Karpas-422 (cell line): Measurements from ENCODE around the gene STAMBPL1. TPM values are rescaled to one million over a fixed set of nuclear protein-coding genes. Genes with fewer than 3 reads are reported as not detected.

Experiments used
- DNase-seq: peaks from one replicate; pipeline ENCODE4 v3.0.0-alpha.2; 2015
- H2AFZ ChIP-seq: fragments of 200-600 bp; sonication (generic); 2 replicates; pipeline ENCODE4 v1.6.1; 2014; ENCODE audit warnings: antibody characterized with exemption, low read length, mixed read lengths
- H3K27ac ChIP-seq: fragments of 200-600 bp; sonication (generic); 2 replicates; pipeline ENCODE4 v1.5.1; 2014; ENCODE audit warnings: mild to moderate bottlenecking, low read length, moderate library complexity
- H3K27me3 ChIP-seq: fragments of 200-600 bp; sonication (generic); 2 replicates; pipeline ENCODE4 v1.6.1; 2014; ENCODE audit warnings: low read length, mixed read lengths
- H3K36me3 ChIP-seq: fragments of 200-600 bp; sonication (generic); 2 replicates; pipeline ENCODE4 v1.6.1; 2014; ENCODE audit warnings: low read length, mixed read lengths; ENCODE audit not compliant: insufficient read depth
- H3K4me1 ChIP-seq: fragments of 200-600 bp; sonication (generic); 2 replicates; pipeline ENCODE4 v1.6.1; 2014; ENCODE audit warnings: mild to moderate bottlenecking, low read length, mixed read lengths
- H3K4me2 ChIP-seq: fragments of 200-600 bp; sonication (generic); 2 replicates; pipeline ENCODE4 v1.6.1; 2014; ENCODE audit warnings: low read length, low read depth, mild to moderate bottlenecking; ENCODE audit not compliant: poor library complexity, severe bottlenecking
- H3K4me3 ChIP-seq: fragments of 200-600 bp; sonication (generic); 2 replicates; pipeline ENCODE4 v1.5.1; 2014; ENCODE audit warnings: mild to moderate bottlenecking, antibody characterized with exemption, low read length, mixed read lengths
- H3K79me2 ChIP-seq: fragments of 200-600 bp; sonication (generic); 2 replicates; pipeline ENCODE4 v1.6.1; 2014; ENCODE audit warnings: mild to moderate bottlenecking, low read length, mixed read lengths
- H3K9ac ChIP-seq: fragments of 200-600 bp; sonication (generic); 2 replicates; pipeline ENCODE4 v1.6.0; 2014; ENCODE audit warnings: low read length
- H3K9me2 ChIP-seq: fragments of 200-600 bp; sonication (generic), shearing (Covaris generic); replicated peaks from 2 replicates; pipeline ENCODE4 v1.6.0; 2014; ENCODE audit warnings: mild to moderate bottlenecking, low read length, moderate library complexity; ENCODE audit not compliant: insufficient read depth
- H3K9me3 ChIP-seq: fragments of 300-700, 200-600 bp; sonication (generic); 2 replicates; pipeline ENCODE4 v1.6.1; 2014; ENCODE audit warnings: low read length, mixed read lengths
- H4K20me1 ChIP-seq: fragments of 200-600 bp; sonication (generic); 2 replicates; pipeline ENCODE4 v1.6.1; 2014; ENCODE audit warnings: mild to moderate bottlenecking, antibody characterized with exemption, low read length, low read depth; ENCODE audit not compliant: insufficient read depth
- total RNA-seq: library from RNA; depleted of rRNA; stranded (reverse); fragments of >200 nt; shearing (Covaris generic); gene quantifications from 2 replicates; pipeline ENCODE4 v1.2.3, GENCODE V29; 2014; ENCODE audit warnings: low replicate concordance

Gene STAMBPL1
- total RNA-seq, 1 experiment from 2014 or later = 38.5 TPM

- Histone ChIP-seq H3K9me3 (no peaks in the 10 kb centered on the region), H3K9ac (no peak overlapping the region), H3K27me3 (no peaks in the 10 kb centered on the region), H3K4me1 (no peaks in the 10 kb centered on the region), H3K36me3 (no peaks in the 10 kb centered on the region), H3K79me2 (no peaks in the 10 kb centered on the region), H3K4me3 (no peak overlapping the region), H3K27ac (no peak overlapping the region), H3K4me2 (no peak overlapping the region), H3K9me2 (no peaks in the 10 kb centered on the region), H2AFZ (no peak overlapping the region), H4K20me1 (no peaks in the 10 kb centered on the region)
- DNase-seq = no peak
Measured at GRCh38 chr10:88865281-88865876, 14.7 kb upstream of the STAMBPL1 start.

GRCh38 chr10:88866454-88866853 lies 13.6 kb upstream of the STAMBPL1 start:
- no peaks in the 10 kb centered on the region for H3K4me1 ChIP-seq

GRCh38 chr10:88870089-88870488 lies 10.0 kb upstream of the STAMBPL1 start:
- H3K9me3 ChIP-seq = no peaks in the 10 kb centered on the region
- no peak overlapping the region for H3K27ac ChIP-seq
- H3K79me2 ChIP-seq = no peaks in the 10 kb centered on the region
- no peak for DNase-seq
- no peak overlapping the region for H3K4me2 ChIP-seq
- H3K4me3 ChIP-seq = no peak overlapping the region
- H3K9ac ChIP-seq = no peak overlapping the region
- H3K4me1 ChIP-seq = no peaks in the 10 kb centered on the region
- H4K20me1 ChIP-seq = no peaks in the 10 kb centered on the region
- H2AFZ ChIP-seq = no peak overlapping the region
- H3K36me3 ChIP-seq = no peaks in the 10 kb centered on the region
- H3K9me2 ChIP-seq = no peaks in the 10 kb centered on the region
- no peaks in the 10 kb centered on the region for H3K27me3 ChIP-seq

More at GRCh38 chr10:88866454-88866853, 13.6 kb upstream of the STAMBPL1 start:
- H3K27ac ChIP-seq = no peak overlapping the region
- no peaks in the 10 kb centered on the region for H3K9me2 ChIP-seq
- no peaks in the 10 kb centered on the region for H3K9me3 ChIP-seq
- no peak for DNase-seq
- no peaks in the 10 kb centered on the region for H4K20me1 ChIP-seq
- no peak overlapping the region for H2AFZ ChIP-seq
- no peak overlapping the region for H3K9ac ChIP-seq
- no peak overlapping the region for H3K4me2 ChIP-seq
- no peaks in the 10 kb centered on the region for H3K79me2 ChIP-seq
- H3K4me3 ChIP-seq = no peak overlapping the region
- H3K36me3 ChIP-seq = no peaks in the 10 kb centered on the region
- H3K27me3 ChIP-seq = no peaks in the 10 kb centered on the region

GRCh38 chr10:88873757-88874156 lies 6.3 kb upstream of the STAMBPL1 start:
- no peaks in the 10 kb centered on the region for H3K9me2 ChIP-seq
- DNase-seq = no peak
- no peaks in the 10 kb centered on the region for H3K79me2 ChIP-seq
- H3K4me1 ChIP-seq = peaks cover 12% of the 10 kb centered on the region
- H3K4me2 ChIP-seq = no peak overlapping the region
- H3K36me3 ChIP-seq = no peaks in the 10 kb centered on the region
- H3K9me3 ChIP-seq = no peaks in the 10 kb centered on the region
- H2AFZ ChIP-seq = no peak overlapping the region
- no peaks in the 10 kb centered on the region for H3K27me3 ChIP-seq
- H3K4me3 ChIP-seq = no peak overlapping the region
- no peaks in the 10 kb centered on the region for H4K20me1 ChIP-seq
- H3K27ac ChIP-seq = no peak overlapping the region
- no peak overlapping the region for H3K9ac ChIP-seq

- no peaks in the 10 kb centered on the region for H4K20me1 ChIP-seq
- no peak for DNase-seq
- H3K9ac ChIP-seq = no peak overlapping the region
- no peaks in the 10 kb centered on the region for H3K36me3 ChIP-seq
- H3K4me2 ChIP-seq = no peak overlapping the region
- H3K9me3 ChIP-seq = no peaks in the 10 kb centered on the region
- no peak overlapping the region for H3K27ac ChIP-seq
- peaks cover 14% of the 10 kb centered on the region for H3K4me1 ChIP-seq
- no peaks in the 10 kb centered on the region for H3K27me3 ChIP-seq
- no peak overlapping the region for H2AFZ ChIP-seq
- no peaks in the 10 kb centered on the region for H3K79me2 ChIP-seq
- H3K9me2 ChIP-seq = no peaks in the 10 kb centered on the region
- H3K4me3 ChIP-seq = no peak overlapping the region
Measured at GRCh38 chr10:88874281-88874680, 5.8 kb upstream of the STAMBPL1 start.

- no peak overlapping the region for H3K27ac ChIP-seq
- no peak overlapping the region for H3K4me3 ChIP-seq
- H3K9me3 ChIP-seq = no peaks in the 10 kb centered on the region
- no peak for DNase-seq
- H3K27me3 ChIP-seq = no peaks in the 10 kb centered on the region
- no peaks in the 10 kb centered on the region for H3K79me2 ChIP-seq
- H3K9ac ChIP-seq = no peak overlapping the region
- no peak overlapping the region for H2AFZ ChIP-seq
- no peak overlapping the region for H3K4me2 ChIP-seq
- H3K9me2 ChIP-seq = no peaks in the 10 kb centered on the region
- H4K20me1 ChIP-seq = no peaks in the 10 kb centered on the region
- no peaks in the 10 kb centered on the region for H3K36me3 ChIP-seq
- peaks cover 21% of the 10 kb centered on the region for H3K4me1 ChIP-seq
Measured at GRCh38 chr10:88875081-88875480, 5.0 kb upstream of the STAMBPL1 start.

- Histone ChIP-seq H3K4me2 (no peak overlapping the region), H3K9me2 (no peaks in the 10 kb centered on the region), H3K4me1 (peaks cover 29% of the 10 kb centered on the region), H4K20me1 (no peaks in the 10 kb centered on the region), H3K36me3 (no peaks in the 10 kb centered on the region), H3K9ac (no peak overlapping the region), H2AFZ (no peak overlapping the region), H3K4me3 (0 out of 2 replicates have a peak overlapping the region, but pooled peaks have one; percentile 9), H3K9me3 (no peaks in the 10 kb centered on the region), H3K79me2 (peaks cover 15% of the 10 kb centered on the region), H3K27me3 (no peaks in the 10 kb centered on the region), H3K27ac (no peak overlapping the region)
- DNase-seq = no peak
Measured at GRCh38 chr10:88877298-88877697, 2.7 kb upstream of the STAMBPL1 start.

- peaks cover 45% of the 10 kb centered on the region for H3K79me2 ChIP-seq
Measured at GRCh38 chr10:88880282-88881076, 434 bp downstream of the STAMBPL1 start.

More at GRCh38 chr10:88880282-88881076, 434 bp downstream of the STAMBPL1 start:
- Histone ChIP-seq H3K9me3 (no peaks in the 10 kb centered on the region), H3K9me2 (no peaks in the 10 kb centered on the region), H3K27me3 (no peaks in the 10 kb centered on the region), H3K9ac (peak overlapping the region; percentile 75), H2AFZ (peak overlapping the region; percentile 71; the same call in 1 of the 2 replicates), H3K36me3 (no peaks in the 10 kb centered on the region), H3K4me1 (peaks cover 61% of the 10 kb centered on the region), H4K20me1 (no peaks in the 10 kb centered on the region), H3K4me2 (peak overlapping the region; percentile 87), H3K27ac (peak overlapping the region; percentile 95), H3K4me3 (peak overlapping the region; percentile 73)
- DNase-seq = peak; percentile 84
